Mesenchymal stem cell (in vitro differentiated cells and primary cell): ENCODE data around the gene RGS18.
"Not testable (repeated sequence)": the region's sequence is repeated elsewhere in the genome, so short reads cannot be mapped to it uniquely, and the experiment has no call there.

ENCODE experiments used
- DNase-seq: peaks from one replicate; pipeline ENCODE4 v3.0.0-alpha.2; 2013
- H2AFZ ChIP-seq: one replicate; pipeline ENCODE4 v1.6.1; 2013; ENCODE audit warnings: low read depth, mild to moderate bottlenecking, control low read depth, inconsistent platforms, low read length, moderate library complexity
- H2AK5ac ChIP-seq: 2 replicates; pipeline ENCODE4 v1.6.1; 2013; ENCODE audit warnings: low read length, moderate library complexity, mild to moderate bottlenecking, inconsistent platforms; ENCODE audit not compliant: severe bottlenecking
- H2BK120ac ChIP-seq: one replicate; pipeline ENCODE4 v1.6.1; 2013; ENCODE audit warnings: low read depth, mild to moderate bottlenecking, inconsistent platforms, low read length, moderate library complexity
- H2BK12ac ChIP-seq, 2 experiments: one replicate each; pipeline ENCODE4 v1.6.1; 2013; ENCODE audit warnings: inconsistent platforms in 2 of 2, low read length in 2 of 2, mild to moderate bottlenecking in 2 of 2, moderate library complexity in 2 of 2, control low read depth in 1 of 2
- H2BK15ac ChIP-seq: one replicate; pipeline ENCODE4 v1.6.1; 2013; ENCODE audit warnings: mild to moderate bottlenecking, low read depth, inconsistent platforms; ENCODE audit not compliant: poor library complexity, severe bottlenecking
- H2BK5ac ChIP-seq: 2 replicates; pipeline ENCODE4 v1.6.1; 2013; ENCODE audit warnings: low read depth, mild to moderate bottlenecking, low read length, control low read depth, inconsistent platforms; ENCODE audit not compliant: poor library complexity, severe bottlenecking
- H3K14ac ChIP-seq, 2 experiments: one replicate each; pipeline ENCODE4 v1.6.1; 2013; ENCODE audit warnings: inconsistent platforms in 2 of 2, low read length in 2 of 2, control low read depth in 1 of 2, mild to moderate bottlenecking in 1 of 2, moderate library complexity in 1 of 2
- H3K18ac ChIP-seq, 2 experiments: one replicate each; pipeline ENCODE4 v1.6.1; 2013; ENCODE audit warnings: inconsistent platforms in 2 of 2, low read length in 2 of 2, control low read depth in 1 of 2, low read depth in 1 of 2, mild to moderate bottlenecking in 1 of 2
- H3K23ac ChIP-seq, 2 experiments: one replicate each; pipeline ENCODE4 v1.6.1; 2013; ENCODE audit warnings: inconsistent platforms in 2 of 2, low read length in 2 of 2, mild to moderate bottlenecking in 2 of 2, moderate library complexity in 2 of 2, control low read depth in 1 of 2
- H3K27ac ChIP-seq: 2 replicates; pipeline ENCODE4 v1.5.1; 2013; ENCODE audit warnings: mild to moderate bottlenecking, moderate library complexity, low read length, control low read depth, inconsistent platforms; ENCODE audit not compliant: poor library complexity, severe bottlenecking
- H3K27me3 ChIP-seq, 2 experiments: 2 replicates each; pipeline versions ENCODE4 v1.6.1 to v1.7.0; 2013; ENCODE audit warnings: low read length in 2 of 2, mild to moderate bottlenecking in 2 of 2, moderate library complexity in 2 of 2, control low read depth in 1 of 2, inconsistent platforms in 1 of 2; ENCODE audit not compliant: control insufficient read depth in 1 of 2, insufficient read depth in 1 of 2
- H3K36me3 ChIP-seq, 2 experiments: 2 replicates each; pipeline versions ENCODE4 v1.6.1 to v1.7.0; 2013; ENCODE audit warnings: low read length in 2 of 2, control low read depth in 1 of 2, inconsistent platforms in 1 of 2, low read depth in 1 of 2, mild to moderate bottlenecking in 1 of 2; ENCODE audit not compliant: insufficient read depth in 2 of 2, control insufficient read depth in 1 of 2
- H3K4ac ChIP-seq, 2 experiments: one replicate each; pipeline ENCODE4 v1.6.1; 2013; ENCODE audit warnings: inconsistent platforms in 2 of 2, low read length in 2 of 2, mild to moderate bottlenecking in 2 of 2, moderate library complexity in 2 of 2, control low read depth in 1 of 2, low read depth in 1 of 2
- H3K4me1 ChIP-seq: 2 replicates; pipeline ENCODE4 v1.6.1; 2013; ENCODE audit warnings: low read depth, low read length, control low read depth; ENCODE audit not compliant: control insufficient read depth, insufficient read depth
- H3K4me2 ChIP-seq: 2 replicates; pipeline ENCODE4 v1.6.1; 2013; ENCODE audit warnings: low read length, mild to moderate bottlenecking, inconsistent platforms; ENCODE audit not compliant: poor library complexity, severe bottlenecking
- H3K4me3 ChIP-seq, 2 experiments: 2 replicates each; pipeline versions ENCODE4 v1.5.1 to v1.7.0; 2013; ENCODE audit warnings: low read length in 2 of 2, mild to moderate bottlenecking in 2 of 2, control low read depth in 1 of 2, low read depth in 1 of 2; ENCODE audit not compliant: insufficient read depth in 1 of 2
- H3K79me1 ChIP-seq: replicated peaks from 2 replicates; pipeline ENCODE4 v1.6.1; 2013; ENCODE audit warnings: mild to moderate bottlenecking, control low read depth, low read length, inconsistent platforms; ENCODE audit not compliant: poor library complexity, severe bottlenecking
- H3K9ac ChIP-seq: 2 replicates; pipeline ENCODE4 v1.7.0; 2013; ENCODE audit warnings: mild to moderate bottlenecking, low read length, moderate library complexity
- H3K9me3 ChIP-seq: 2 replicates; pipeline ENCODE4 v1.7.0; 2013; ENCODE audit warnings: mild to moderate bottlenecking, low read length; ENCODE audit not compliant: control insufficient read depth
- H4K8ac ChIP-seq: one replicate; pipeline ENCODE4 v1.6.1; 2013; ENCODE audit warnings: inconsistent platforms, mild to moderate bottlenecking, low read length, moderate library complexity
- H4K91ac ChIP-seq: one replicate; pipeline ENCODE4 v1.6.1; 2013; ENCODE audit warnings: mild to moderate bottlenecking, low read length, inconsistent platforms
- WGBS: methylation state at CpG from one replicate; pipeline ENCODE4 v1.1.7; 2013; ENCODE audit warnings: mixed read lengths; 5-methylcytosine and 5-hydroxymethylcytosine counted together

RGS18 gene

GRCh38 chr1:192130175-192130574 is 28.1 kb upstream of the RGS18 start:
- H4K8ac ChIP-seq: no peak overlapping the region
- no peak overlapping the region for H3K9ac ChIP-seq
- H3K36me3 ChIP-seq: no peaks in the 10 kb centered on the region
- no peak for DNase-seq
- H4K91ac ChIP-seq: no peak overlapping the region
- H3K14ac ChIP-seq: no peak overlapping the region
- H3K18ac ChIP-seq: no peak overlapping the region
- no peaks in the 10 kb centered on the region for H3K27me3 ChIP-seq
- no peak overlapping the region for H3K4me3 ChIP-seq
- H2AFZ ChIP-seq: no peak overlapping the region
- WGBS: 100% methylated on average over 1 of the region's 1 CpG
- no peak overlapping the region for H2AK5ac ChIP-seq
- no peak overlapping the region for H3K4me2 ChIP-seq
- no peak overlapping the region for H2BK12ac ChIP-seq
- no peaks in the 10 kb centered on the region for H3K79me1 ChIP-seq
- H2BK120ac ChIP-seq: no peak overlapping the region
- no peaks in the 10 kb centered on the region for H3K4me1 ChIP-seq
- H3K27ac ChIP-seq: no peak overlapping the region
- no peak overlapping the region for H2BK5ac ChIP-seq
- no peak overlapping the region for H3K4ac ChIP-seq
- H2BK15ac ChIP-seq: no peak overlapping the region
- H3K9me3 ChIP-seq: peaks cover 5% of the 10 kb centered on the region
- no peak overlapping the region for H3K23ac ChIP-seq

GRCh38 chr1:192130865-192131264 is 27.4 kb upstream of the RGS18 start:
- H3K9ac ChIP-seq, H3K36me3 ChIP-seq, H3K4me1 ChIP-seq, H2AK5ac ChIP-seq, H3K9me3 ChIP-seq, H3K14ac ChIP-seq, H2BK5ac ChIP-seq, H2AFZ ChIP-seq, H2BK12ac ChIP-seq, H2BK120ac ChIP-seq, H3K18ac ChIP-seq, H3K4ac ChIP-seq, H3K27me3 ChIP-seq, H3K4me3 ChIP-seq, H4K8ac ChIP-seq, H3K79me1 ChIP-seq, H3K23ac ChIP-seq, H3K4me2 ChIP-seq, H2BK15ac ChIP-seq, H4K91ac ChIP-seq, H3K27ac ChIP-seq, DNase-seq: not testable (repeated sequence)
- WGBS: 95% methylated on average over 4 of the region's 5 CpGs

- no peaks in the 10 kb centered on the region for H3K36me3 ChIP-seq
- H3K18ac ChIP-seq: no peak overlapping the region
- H4K8ac ChIP-seq: no peak overlapping the region
- DNase-seq: no peak
- H3K79me1 ChIP-seq: no peaks in the 10 kb centered on the region
- no peak overlapping the region for H3K23ac ChIP-seq
- H3K14ac ChIP-seq: no peak overlapping the region
- H3K9ac ChIP-seq: no peak overlapping the region
- no peak overlapping the region for H3K4me2 ChIP-seq
- no peak overlapping the region for H2AFZ ChIP-seq
- no peak overlapping the region for H4K91ac ChIP-seq
- H2BK5ac ChIP-seq: no peak overlapping the region
- no peaks in the 10 kb centered on the region for H3K4me1 ChIP-seq
- no peak overlapping the region for H3K4me3 ChIP-seq
- no peaks in the 10 kb centered on the region for H3K27me3 ChIP-seq
- 69% methylated on average over 2 of the region's 4 CpGs for WGBS
- H3K4ac ChIP-seq: no peak overlapping the region
- no peak overlapping the region for H2BK15ac ChIP-seq
- H2BK12ac ChIP-seq: no peak overlapping the region
- H2BK120ac ChIP-seq: no peak overlapping the region
- no peak overlapping the region for H3K27ac ChIP-seq
- no peak overlapping the region for H2AK5ac ChIP-seq
- H3K9me3 ChIP-seq: peaks cover 5% of the 10 kb centered on the region
Observed at GRCh38 chr1:192131914-192132313, 26.3 kb upstream of the RGS18 start.

GRCh38 chr1:192133350-192133926 is 24.8 kb upstream of the RGS18 start:
- no peak overlapping the region for H3K18ac ChIP-seq
- H3K4me1 ChIP-seq: no peaks in the 10 kb centered on the region
- H2BK120ac ChIP-seq: no peak overlapping the region
- H4K91ac ChIP-seq: no peak overlapping the region
- peaks cover 5% of the 10 kb centered on the region for H3K9me3 ChIP-seq
- H3K79me1 ChIP-seq: no peaks in the 10 kb centered on the region
- no peaks in the 10 kb centered on the region for H3K36me3 ChIP-seq
- no peak overlapping the region for H3K14ac ChIP-seq
- H3K4me3 ChIP-seq: no peak overlapping the region
- no CpG with 5 or more reads among the region's 1 CpG for WGBS
- H3K9ac ChIP-seq: no peak overlapping the region
- H3K4ac ChIP-seq: no peak overlapping the region
- no peak overlapping the region for H3K4me2 ChIP-seq
- H2BK5ac ChIP-seq: no peak overlapping the region
- no peak overlapping the region for H3K23ac ChIP-seq
- no peak overlapping the region for H2BK15ac ChIP-seq
- H3K27ac ChIP-seq: no peak overlapping the region
- H4K8ac ChIP-seq: no peak overlapping the region
- no peak overlapping the region for H2AFZ ChIP-seq
- no peak for DNase-seq
- no peaks in the 10 kb centered on the region for H3K27me3 ChIP-seq
- no peak overlapping the region for H2BK12ac ChIP-seq
- H2AK5ac ChIP-seq: no peak overlapping the region
